ENCODE data around the gene C2CD2. TPM values are rescaled to one million over a fixed set of nuclear protein-coding genes. Genes with fewer than 3 reads are reported as not detected.

The C2CD2 gene
- total and polyA plus RNA-seq, 2 of the 4 experiments (the other 2 are of a cell fraction), result 15.6 to 25.3 TPM

- no CpG with 5 or more reads among the region's 14 CpGs for WGBS, 2 experiments (ENCODE audit: extremely low coverage in 2 of 2, insufficient read length in 1 of 2)
- ATAC-seq (ENCODE audit: low read depth), result peak; percentile 94
- Histone ChIP-seq H3K36me3 (ENCODE audit: control insufficient read depth, insufficient read depth, low read length) (peaks cover 16% of the 10 kb centered on the region), H3K56ac (ENCODE audit: extremely low read depth, insufficient read depth, low read length) (peak overlapping the region; percentile 67; the same call in 1 of the 2 replicates), H3K79me1 (ENCODE audit: low read depth in 1 of 2, low read length in 2 of 2) (peaks cover 35 to 76% of the 10 kb centered on the region in 2 experiments), H3K27me3 (ENCODE audit: control insufficient read depth, insufficient read depth, low read length) (no peaks in the 10 kb centered on the region), H2BK120ac (ENCODE audit: low read depth, low read length) (peak overlapping the region; percentile 86), H3K4ac (ENCODE audit: low read depth, low read length) (peak overlapping the region; percentile 82), H3K9me1 (ENCODE audit: insufficient read depth, low read length) (peaks cover 29% of the 10 kb centered on the region), H3K4me3 (ENCODE audit: insufficient read depth, low read depth, low read length) (no peak overlapping the region; the same call in 1 of the 2 replicates), H3K4me2 (ENCODE audit: low read depth, low read length) (peak overlapping the region; percentile 90), H2BK20ac (ENCODE audit: low read depth, low read length) (peak overlapping the region; percentile 90), H4K91ac (ENCODE audit: insufficient read depth, low read depth, low read length) (peak overlapping the region; percentile 57; the same call in 1 of the 2 replicates), H2AK5ac (ENCODE audit: low read depth, low read length) (peak overlapping the region; percentile 24; the same call in 1 of the 2 replicates), H4K5ac (ENCODE audit: low read depth, low read length) (peak overlapping the region; percentile 78; the same call in 1 of the 2 replicates), H3K9me3 (ENCODE audit: control insufficient read depth, insufficient read depth, low read length) (no peaks in the 10 kb centered on the region), H3K27ac (ENCODE audit: insufficient read depth, low read length) (peak overlapping the region; percentile 68), H2AK9ac (replicated peaks; ENCODE audit: low read depth, low read length, poor library complexity) (no peak overlapping the region), H4K8ac (ENCODE audit: low read depth in 2 of 2, low read length in 2 of 2) (peak overlapping the region; percentile 64 to 74), H3K18ac (ENCODE audit: low read depth, low read length) (peak overlapping the region; percentile 88; the same call in 1 of the 2 replicates), H2BK5ac (ENCODE audit: low read depth, low read length, poor library complexity, severe bottlenecking) (peak overlapping the region; percentile 96), H2AFZ (replicated peaks; ENCODE audit: low read length, poor library complexity) (no peak overlapping the region), H3K23ac (ENCODE audit: low read depth, low read length) (peak overlapping the region; percentile 70; the same call in 1 of the 2 replicates), H4K20me1 (ENCODE audit: insufficient read depth, low read length) (no peaks in the 10 kb centered on the region; the same call in 1 of the 2 replicates), H3K4me1 (ENCODE audit: control insufficient read depth, insufficient read depth, low read length) (peaks cover 15% of the 10 kb centered on the region), H3K9ac (ENCODE audit: low read depth, low read length) (peak overlapping the region; percentile 53; the same call in 1 of the 2 replicates), H3K14ac (replicated peaks; ENCODE audit: low read depth, low read length) (peak overlapping the region; percentile 56; the same call in 1 of the 2 replicates), H2BK15ac (ENCODE audit: low read depth, low read length) (peak overlapping the region; percentile 68; the same call in 1 of the 3 replicates)
- dilution Hi-C loops (cut with HindIII; ENCODE audit: low sequenced_read_pairs, unreplicated experiment), result no loop called here
- DNase-seq, result peak; percentile 98
- no TSS peak for BruUV-seq (replicated peaks)
- ChIA-PET POLR2A (ENCODE audit: unreplicated experiment) (interaction anchor here (0.9 kb wide), 1 partner anchor 95 kb away, joined by 3 read pairs; no protein-coding TSS in a partner anchor), CTCF (interaction anchor here (0.7 to 1.0 kb wide), 3 partner anchors 17 to 328 kb away, joined by 3 read pairs; no protein-coding TSS in a partner anchor)
- in situ Hi-C loops (cut with MboI; ENCODE audit: low sequenced_read_pairs), result loop anchor here (5.0 kb wide), 1 partner anchor 95 kb away; no protein-coding TSS in a partner anchor
- intact Hi-C loops (cut with micrococcal nuclease), result loop anchor here (2.0 kb wide), 2 partner anchors 46 to 96 kb away; no protein-coding TSS in a partner anchor
- TF ChIP-seq MXI1 (IDR thresholded peaks at IDR 0.05; ENCODE audit: borderline replicate concordance, low read depth, low read length) (0 out of 2 replicates have a peak, but pooled peaks have one; percentile 56), MAZ (IDR thresholded peaks at IDR 0.05; ENCODE audit: borderline replicate concordance, low read depth, low read length) (peak; percentile 60; the same call in 1 of the 2 replicates), FOS (IDR thresholded peaks at IDR 0.05; ENCODE audit: low read depth, low read length) (peak; percentile 92), CHD1 (IDR thresholded peaks at IDR 0.05; ENCODE audit: low read depth, low read length) (no peak), ELK1 (IDR thresholded peaks at IDR 0.05; ENCODE audit: borderline replicate concordance, low read depth, low read length) (no peak), POLR2A (IDR thresholded peaks at IDR 0.05; ENCODE audit: low read depth, low read length) (no peak), CTCF (conservative IDR thresholded peaks at IDR 0.05; ENCODE audit: low read depth, low read length) (no peak), RFX5 (IDR thresholded peaks at IDR 0.05; ENCODE audit: low read depth, low read length) (no peak), CEBPB (IDR thresholded peaks at IDR 0.05; ENCODE audit: low read depth, low read length) (peak; percentile 42; the same call in 1 of the 2 replicates), NFE2L2 (IDR thresholded peaks at IDR 0.05; ENCODE audit: low read depth, low read length) (peak; percentile 44; the same call in 1 of the 2 replicates), USF2 (IDR thresholded peaks at IDR 0.05; ENCODE audit: low read depth, low read length) (peak; percentile 33; the same call in 1 of the 2 replicates), RAD21 (IDR thresholded peaks at IDR 0.05; ENCODE audit: low read length) (peak; percentile 14), BHLHE40 (IDR thresholded peaks at IDR 0.05; ENCODE audit: low read depth, low read length) (peak; percentile 63; the same call in 1 of the 2 replicates)
Observed at GRCh38 chr21:42002421-42002958, 48.7 kb upstream of the C2CD2 start.
